Measurements from ENCODE around the gene RFTN1.

- TF ChIP-seq POLR2A (IDR thresholded peaks at IDR 0.05) (no peak), CTCF (IDR thresholded peaks at IDR 0.05) (no peak), EP300 (IDR thresholded peaks at IDR 0.05) (no peak)
These were observed 118.9 kb downstream of the RFTN1 start for GRCh38 chr3:16394639-16395038.

All from sigmoid colon (tissue), 4 donors.